Uterus (tissue), 4 donors: ENCODE data around the gene DEK. TPM values are rescaled to one million over a fixed set of nuclear protein-coding genes. Genes with fewer than 3 reads are reported as not detected.
"Not testable (repeated sequence)": the region's sequence is repeated elsewhere in the genome, so short reads cannot be mapped to it uniquely, and the experiment has no call there.

Experiments
- DNase-seq, 2 donors: peaks; one replicate each; pipeline ENCODE4 v3.0.0-alpha.2; 2019 to 2020
- H3K27ac ChIP-seq, 2 donors: fragments of 200-600 bp; sonication (generic); 1 replicate in 1 of 2; 2 replicates in 1 of 2; pipeline ENCODE4 v1.5.1; 2016 to 2018
- H3K27me3 ChIP-seq, 2 donors: fragments of 200-600 bp; sonication (generic); one replicate each; pipeline ENCODE4 v1.5.1; 2018 to 2019; ENCODE audit warnings: control low read depth in 1 of 2
- H3K36me3 ChIP-seq, 2 donors: fragments of 200-600 bp; sonication (generic); one replicate each; pipeline ENCODE4 v1.5.1; 2019; ENCODE audit warnings: control low read depth in 1 of 2
- H3K4me1 ChIP-seq, 2 donors: fragments of 200-600 bp; sonication (generic); one replicate each; pipeline ENCODE4 v1.5.1; 2018 to 2019; ENCODE audit warnings: control low read depth in 1 of 2
- H3K4me3 ChIP-seq, 2 donors: fragments of 200-600 bp; sonication (generic); 1 replicate in 1 of 2; 2 replicates in 1 of 2; pipeline ENCODE4 v1.5.1; 2018 to 2019; ENCODE audit warnings: mild to moderate bottlenecking in 1 of 2
- H3K9me3 ChIP-seq, 2 donors: fragments of 200-600 bp; sonication (generic); one replicate each; pipeline ENCODE4 v1.5.1; 2019; ENCODE audit warnings: control low read depth in 1 of 2
- POLR2A ChIP-seq, 2 donors: fragments of 450-650 bp; IDR thresholded peaks; one replicate each; pipeline ENCODE4 v1.6.1; 2016; ENCODE audit warnings: antibody characterized with exemption in 2 of 2, mild to moderate bottlenecking in 1 of 2, moderate library complexity in 1 of 2
- intact Hi-C: fragments of 100-400 bp; cut with DNase I; formaldehyde crosslinking; loops from one replicate; pipeline ENCODE4 v1.15.1; 2023; ENCODE audit warnings: low total_unique reads
- total RNA-seq, 4 donors: library from RNA; depleted of rRNA in 3 of 4; stranded (reverse); fragments of >200 nt in 3 of 4; gene quantifications; one replicate each; pipeline versions ENCODE4 v1.1.0 to v1.2.4, GENCODE V29; 2014 to 2023
- TF ChIP-seq, protein P1 (sequence below), 4 experiments: fragments of 200-600 bp in 2 of 4; fragments of 450-650 bp in 2 of 4; sonication (generic) in 2 of 4; IDR thresholded peaks; one replicate each; pipeline ENCODE4 v1.5.1; 2016 to 2019; ENCODE audit warnings: antibody characterized with exemption in 4 of 4, mild to moderate bottlenecking in 2 of 4, moderate library complexity in 1 of 4
- donor health status: DM: yes; HTN: yes; CAD: no.

The DEK gene
- total RNA-seq, 4 donors from 2014 or later = 126 to 171 (median 144) TPM

DNA sequence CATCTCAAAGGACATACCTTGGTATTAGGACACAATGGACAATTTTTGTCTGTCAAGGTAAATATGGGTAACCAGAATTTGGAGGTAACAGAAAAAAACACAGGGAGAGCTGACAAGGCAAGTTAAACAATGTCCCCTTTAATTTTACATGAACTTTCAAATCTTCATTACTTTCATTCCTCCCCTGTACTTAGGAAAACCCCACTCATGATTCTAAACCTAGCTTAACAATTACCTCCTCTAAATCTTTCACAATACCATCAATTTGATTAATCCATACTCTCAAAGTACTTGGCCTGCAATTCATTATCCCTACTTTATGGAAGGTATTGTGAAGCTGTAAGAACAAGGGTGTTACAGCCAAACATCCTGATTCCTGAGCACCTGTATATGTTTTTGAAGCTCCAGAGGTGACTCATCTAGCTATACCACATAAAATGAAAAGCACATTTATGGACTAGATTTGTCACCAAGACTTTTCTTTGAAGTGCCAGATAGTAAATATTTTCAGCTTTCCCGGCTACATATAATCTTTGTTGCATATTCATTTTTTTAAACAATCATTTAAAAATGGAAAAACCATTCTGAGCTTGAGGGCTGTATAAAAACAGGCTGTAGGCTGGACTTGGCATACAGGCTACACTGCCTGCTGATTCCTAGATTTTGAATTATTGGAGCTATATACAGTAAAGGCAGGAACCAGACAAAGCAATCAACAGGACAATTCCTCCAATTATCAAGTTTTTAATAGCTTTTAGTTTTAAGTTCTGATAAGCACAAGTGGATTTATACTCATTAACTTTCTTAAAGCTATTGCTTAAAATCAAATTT lies 22.9 kb downstream of the DEK start:
- TF ChIP-seq, protein P1, sequence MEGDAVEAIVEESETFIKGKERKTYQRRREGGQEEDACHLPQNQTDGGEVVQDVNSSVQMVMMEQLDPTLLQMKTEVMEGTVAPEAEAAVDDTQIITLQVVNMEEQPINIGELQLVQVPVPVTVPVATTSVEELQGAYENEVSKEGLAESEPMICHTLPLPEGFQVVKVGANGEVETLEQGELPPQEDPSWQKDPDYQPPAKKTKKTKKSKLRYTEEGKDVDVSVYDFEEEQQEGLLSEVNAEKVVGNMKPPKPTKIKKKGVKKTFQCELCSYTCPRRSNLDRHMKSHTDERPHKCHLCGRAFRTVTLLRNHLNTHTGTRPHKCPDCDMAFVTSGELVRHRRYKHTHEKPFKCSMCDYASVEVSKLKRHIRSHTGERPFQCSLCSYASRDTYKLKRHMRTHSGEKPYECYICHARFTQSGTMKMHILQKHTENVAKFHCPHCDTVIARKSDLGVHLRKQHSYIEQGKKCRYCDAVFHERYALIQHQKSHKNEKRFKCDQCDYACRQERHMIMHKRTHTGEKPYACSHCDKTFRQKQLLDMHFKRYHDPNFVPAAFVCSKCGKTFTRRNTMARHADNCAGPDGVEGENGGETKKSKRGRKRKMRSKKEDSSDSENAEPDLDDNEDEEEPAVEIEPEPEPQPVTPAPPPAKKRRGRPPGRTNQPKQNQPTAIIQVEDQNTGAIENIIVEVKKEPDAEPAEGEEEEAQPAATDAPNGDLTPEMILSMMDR (IDR thresholded peaks at IDR 0.05) = no peak
- TF ChIP-seq POLR2A (IDR thresholded peaks at IDR 0.05) = no peak
- Histone ChIP-seq H3K27ac (no peak overlapping the region), H3K27me3 (no peaks in the 10 kb centered on the region), H3K4me1 (no peaks in the 10 kb centered on the region), H3K4me3 (no peak overlapping the region), H3K9me3 (no peaks in the 10 kb centered on the region), H3K36me3 (no peaks in the 10 kb centered on the region)
- intact Hi-C loops = no loop called here
- DNase-seq = no peak

DNA sequence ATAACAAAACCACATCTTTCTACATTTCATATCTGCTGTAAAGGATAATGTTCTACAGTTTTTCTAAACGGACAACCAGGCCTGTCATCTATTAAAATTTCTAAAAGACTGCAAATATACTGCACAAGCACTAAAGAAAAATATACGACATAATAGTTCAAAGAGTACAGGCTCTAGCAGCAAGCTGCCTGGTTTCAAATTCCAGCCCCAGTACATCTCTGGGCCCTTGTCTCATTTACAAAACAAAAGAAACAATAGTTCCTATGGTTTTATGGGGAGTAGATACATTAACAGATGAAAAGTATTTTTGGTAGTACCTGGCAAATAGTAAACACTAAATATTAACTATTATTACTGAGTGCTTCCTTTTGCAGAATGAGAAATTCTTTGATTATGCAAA lies 24.1 kb downstream of the DEK start:
- no peak overlapping the region for H3K4me3 ChIP-seq
- H3K27me3 ChIP-seq = no peaks in the 10 kb centered on the region
- no peak for DNase-seq
- H3K4me1 ChIP-seq = no peaks in the 10 kb centered on the region
- H3K36me3 ChIP-seq = no peaks in the 10 kb centered on the region
- TF ChIP-seq, protein P1 (IDR thresholded peaks at IDR 0.05) = no peak
- no peak for TF ChIP-seq POLR2A (IDR thresholded peaks at IDR 0.05)
- intact Hi-C loops = no loop called here
- no peak overlapping the region for H3K27ac ChIP-seq
- H3K9me3 ChIP-seq = no peaks in the 10 kb centered on the region

DNA sequence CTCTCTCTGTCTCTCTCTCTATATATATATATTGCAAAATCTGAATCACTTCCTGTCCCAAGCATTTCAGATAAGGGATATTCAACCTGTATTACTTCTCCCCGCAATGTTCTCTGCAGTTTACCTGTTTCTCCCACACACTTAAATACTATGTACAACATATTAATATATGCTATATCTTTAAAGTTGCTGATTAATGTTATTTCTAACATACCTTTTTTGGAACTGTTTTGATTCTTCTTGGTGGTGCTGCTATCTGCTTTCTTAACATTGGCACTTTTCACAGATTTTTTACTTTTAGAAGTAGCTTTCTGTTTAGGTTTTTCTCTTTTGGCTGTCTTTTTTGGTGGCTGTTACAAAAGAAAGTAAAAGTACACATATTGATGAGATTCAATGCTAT lies 27.2 kb downstream of the DEK start:
- no peak for TF ChIP-seq POLR2A (IDR thresholded peaks at IDR 0.05)
- TF ChIP-seq, protein P1 (IDR thresholded peaks at IDR 0.05) = no peak
- Histone ChIP-seq H3K27ac (no peak overlapping the region), H3K27me3 (no peaks in the 10 kb centered on the region), H3K4me1 (no peaks in the 10 kb centered on the region), H3K9me3 (peaks cover 0 to 4% of the 10 kb centered on the region in 2 donors), H3K4me3 (no peak overlapping the region), H3K36me3 (no peaks in the 10 kb centered on the region)
- DNase-seq = no peak
- intact Hi-C loops = no loop called here

DNA sequence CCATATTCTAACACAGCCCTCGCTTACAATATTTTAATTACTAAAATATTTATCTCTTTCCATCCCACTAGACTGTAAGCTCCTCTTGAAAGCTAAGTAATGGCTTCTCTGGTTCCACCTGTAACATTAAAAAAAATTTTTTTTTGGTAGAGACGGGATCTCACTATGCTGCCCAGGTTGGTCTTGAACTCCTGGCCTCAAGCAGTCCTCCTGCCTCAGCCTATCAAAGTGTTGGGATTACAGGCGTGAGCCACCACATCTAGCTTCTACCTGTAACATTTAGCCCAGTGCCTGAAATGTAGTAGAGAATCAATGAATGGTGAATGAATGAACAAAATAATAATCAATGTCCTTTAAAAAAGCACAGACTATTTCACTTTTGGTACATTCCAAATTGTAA lies 28.8 kb downstream of the DEK start:
- H3K36me3 ChIP-seq = no peaks in the 10 kb centered on the region
- no peaks in the 10 kb centered on the region for H3K4me1 ChIP-seq
- DNase-seq = no peak
- H3K9me3 ChIP-seq = peaks cover 0 to 4% of the 10 kb centered on the region in 2 donors
- H3K27ac ChIP-seq = no peak overlapping the region
- TF ChIP-seq, protein P1 (IDR thresholded peaks at IDR 0.05) = no peak
- TF ChIP-seq POLR2A (IDR thresholded peaks at IDR 0.05) = no peak
- H3K27me3 ChIP-seq = no peaks in the 10 kb centered on the region
- intact Hi-C loops = no loop called here
- no peak overlapping the region for H3K4me3 ChIP-seq

DNA sequence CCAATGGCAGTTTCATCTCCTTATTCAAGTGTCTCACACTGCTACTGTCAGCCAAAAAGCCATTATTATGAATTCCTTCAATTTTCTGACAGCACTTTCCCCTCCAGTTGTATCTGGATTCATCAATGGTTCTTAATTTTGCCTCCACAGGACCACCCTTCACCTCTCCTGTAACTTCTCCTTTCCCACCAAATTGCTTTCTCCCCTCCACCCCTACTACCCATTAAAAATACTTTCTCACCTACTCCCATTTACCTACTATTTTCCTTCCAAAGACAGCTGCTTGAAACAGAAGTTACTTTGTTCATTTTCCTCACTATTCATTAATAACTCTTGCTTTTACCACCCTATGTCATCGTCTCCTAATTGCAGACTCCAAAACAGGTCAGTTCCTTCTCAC lies 29.8 kb downstream of the DEK start:
- DNase-seq = no peak
- peaks cover 0 to 4% of the 10 kb centered on the region in 2 donors for H3K9me3 ChIP-seq
- intact Hi-C loops = no loop called here
- no peaks in the 10 kb centered on the region for H3K36me3 ChIP-seq
- H3K4me1 ChIP-seq = no peaks in the 10 kb centered on the region
- TF ChIP-seq, protein P1 (IDR thresholded peaks at IDR 0.05) = no peak
- TF ChIP-seq POLR2A (IDR thresholded peaks at IDR 0.05) = no peak
- H3K4me3 ChIP-seq = no peak overlapping the region
- no peak overlapping the region for H3K27ac ChIP-seq
- H3K27me3 ChIP-seq = no peaks in the 10 kb centered on the region

DNA sequence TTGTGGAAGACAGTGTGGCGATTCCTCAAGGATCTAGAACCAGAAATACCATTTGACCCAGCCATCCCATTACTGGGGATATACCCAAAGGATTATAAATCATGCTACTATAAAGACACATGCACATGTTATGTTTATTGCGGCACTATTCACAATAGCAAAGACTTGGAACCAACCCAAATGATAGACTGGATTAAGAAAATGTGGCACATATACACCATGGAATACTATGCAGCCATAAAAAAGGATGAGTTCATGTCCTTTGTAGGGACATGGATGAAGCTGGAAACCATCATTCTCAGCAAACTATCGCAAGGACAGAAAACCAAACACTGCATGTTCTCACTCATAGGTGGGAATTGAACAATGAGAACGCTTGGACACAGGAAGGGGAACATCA lies 30.6 kb downstream of the DEK start:
- H3K36me3 ChIP-seq, H3K4me1 ChIP-seq, DNase-seq, intact Hi-C loops, H3K4me3 ChIP-seq, H3K27ac ChIP-seq, H3K27me3 ChIP-seq, H3K9me3 ChIP-seq: not testable (repeated sequence)

DNA sequence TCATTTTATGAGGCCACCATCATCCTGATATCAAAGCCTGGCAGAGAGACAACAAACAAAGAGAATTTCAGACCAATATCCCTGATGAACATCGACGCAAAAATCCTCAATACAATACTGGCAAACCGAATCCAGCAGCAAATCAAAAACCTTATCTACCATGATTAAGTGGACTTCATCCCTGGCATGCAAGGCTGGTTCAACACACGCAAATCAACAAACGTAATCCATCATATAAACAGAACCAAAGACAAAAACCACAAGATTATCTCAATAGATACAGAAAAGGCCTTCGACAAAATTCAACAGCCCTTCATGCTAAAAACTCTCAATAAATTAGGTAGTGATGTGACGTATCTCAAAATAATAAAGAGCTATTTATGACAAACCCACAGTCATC lies 32.5 kb downstream of the DEK start:
- intact Hi-C loops, H3K27ac ChIP-seq, H3K4me1 ChIP-seq, H3K4me3 ChIP-seq, H3K9me3 ChIP-seq, DNase-seq, H3K27me3 ChIP-seq, H3K36me3 ChIP-seq: not testable (repeated sequence)

DNA sequence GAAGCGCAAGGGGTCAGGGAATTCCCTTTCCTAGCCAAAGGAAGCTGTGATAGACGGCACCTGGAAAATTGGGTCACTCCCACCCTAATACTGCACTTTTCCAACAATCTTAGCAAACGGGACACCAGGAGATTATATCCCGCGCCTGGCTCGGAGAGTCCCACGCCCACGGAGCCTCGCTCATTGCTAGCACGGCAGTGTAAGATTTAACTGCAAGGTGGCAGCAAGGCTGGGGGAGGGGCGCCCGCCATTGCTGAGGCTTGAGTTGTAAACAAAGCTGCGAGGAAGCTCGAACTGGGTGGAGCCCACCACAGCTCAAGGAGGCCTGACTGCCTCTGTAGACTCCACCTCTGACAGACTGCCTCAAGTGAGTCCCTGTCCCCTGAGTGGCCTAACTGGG lies 35.7 kb downstream of the DEK start:
- H3K9me3 ChIP-seq, DNase-seq, H3K27ac ChIP-seq, H3K27me3 ChIP-seq, H3K36me3 ChIP-seq, H3K4me1 ChIP-seq, intact Hi-C loops, H3K4me3 ChIP-seq: not testable (repeated sequence)
